ENCODE results near the gene CALD1.

The CALD1 gene

GRCh38 chr7:134855442-134855841, 76.0 kb downstream of the CALD1 start:
- H3K79me2 ChIP-seq (ENCODE audit: insufficient read depth, low read length), result no peaks in the 10 kb centered on the region
- H3K36me3 ChIP-seq (ENCODE audit: insufficient read depth, low read length), result no peaks in the 10 kb centered on the region
- no peak overlapping the region for H3K9ac ChIP-seq (ENCODE audit: low read length)
- no peaks in the 10 kb centered on the region for H3K4me1 ChIP-seq (ENCODE audit: insufficient read depth, low read length, severe bottlenecking)
- H3K4me3 ChIP-seq (ENCODE audit: low read depth, low read length, poor library complexity, severe bottlenecking), result no peak overlapping the region
- no peaks in the 10 kb centered on the region for H3F3A ChIP-seq (ENCODE audit: insufficient read depth, low read length)
- H3K27ac ChIP-seq (ENCODE audit: low read depth, low read length, poor library complexity, severe bottlenecking), result no peak overlapping the region
- no peak overlapping the region for H3K4me2 ChIP-seq (ENCODE audit: low read length)
- H3K9me2 ChIP-seq (ENCODE audit: low read depth, low read length), result no peaks in the 10 kb centered on the region
- no peak for TF ChIP-seq EZH2 (IDR thresholded peaks at IDR 0.05; ENCODE audit: borderline replicate concordance, low read length)
- TF ChIP-seq, protein P1, sequence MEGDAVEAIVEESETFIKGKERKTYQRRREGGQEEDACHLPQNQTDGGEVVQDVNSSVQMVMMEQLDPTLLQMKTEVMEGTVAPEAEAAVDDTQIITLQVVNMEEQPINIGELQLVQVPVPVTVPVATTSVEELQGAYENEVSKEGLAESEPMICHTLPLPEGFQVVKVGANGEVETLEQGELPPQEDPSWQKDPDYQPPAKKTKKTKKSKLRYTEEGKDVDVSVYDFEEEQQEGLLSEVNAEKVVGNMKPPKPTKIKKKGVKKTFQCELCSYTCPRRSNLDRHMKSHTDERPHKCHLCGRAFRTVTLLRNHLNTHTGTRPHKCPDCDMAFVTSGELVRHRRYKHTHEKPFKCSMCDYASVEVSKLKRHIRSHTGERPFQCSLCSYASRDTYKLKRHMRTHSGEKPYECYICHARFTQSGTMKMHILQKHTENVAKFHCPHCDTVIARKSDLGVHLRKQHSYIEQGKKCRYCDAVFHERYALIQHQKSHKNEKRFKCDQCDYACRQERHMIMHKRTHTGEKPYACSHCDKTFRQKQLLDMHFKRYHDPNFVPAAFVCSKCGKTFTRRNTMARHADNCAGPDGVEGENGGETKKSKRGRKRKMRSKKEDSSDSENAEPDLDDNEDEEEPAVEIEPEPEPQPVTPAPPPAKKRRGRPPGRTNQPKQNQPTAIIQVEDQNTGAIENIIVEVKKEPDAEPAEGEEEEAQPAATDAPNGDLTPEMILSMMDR (IDR thresholded peaks at IDR 0.05; ENCODE audit: low read length), result no peak
- H4K20me1 ChIP-seq (ENCODE audit: insufficient read depth, low read length), result no peaks in the 10 kb centered on the region
- H3K9me3 ChIP-seq (ENCODE audit: low read length), result no peaks in the 10 kb centered on the region
- no peak overlapping the region for H2AFZ ChIP-seq (ENCODE audit: low read length)
- H3K27me3 ChIP-seq (ENCODE audit: insufficient read depth, low read length), result no peaks in the 10 kb centered on the region

- Histone ChIP-seq H2AFZ (ENCODE audit: low read length) (no peak overlapping the region), H3K79me2 (ENCODE audit: insufficient read depth, low read length) (no peaks in the 10 kb centered on the region), H3K9me2 (ENCODE audit: low read depth, low read length) (no peaks in the 10 kb centered on the region), H3F3A (ENCODE audit: insufficient read depth, low read length) (no peaks in the 10 kb centered on the region), H3K9me3 (ENCODE audit: low read length) (no peaks in the 10 kb centered on the region), H3K4me3 (ENCODE audit: low read depth, low read length, poor library complexity, severe bottlenecking) (no peak overlapping the region), H3K4me1 (ENCODE audit: insufficient read depth, low read length, severe bottlenecking) (no peaks in the 10 kb centered on the region), H3K27ac (ENCODE audit: low read depth, low read length, poor library complexity, severe bottlenecking) (no peak overlapping the region), H3K27me3 (ENCODE audit: insufficient read depth, low read length) (no peaks in the 10 kb centered on the region), H3K4me2 (ENCODE audit: low read length) (no peak overlapping the region), H3K36me3 (ENCODE audit: insufficient read depth, low read length) (no peaks in the 10 kb centered on the region), H4K20me1 (ENCODE audit: insufficient read depth, low read length) (no peaks in the 10 kb centered on the region), H3K9ac (ENCODE audit: low read length) (no peak overlapping the region)
- no peak for TF ChIP-seq EZH2 (IDR thresholded peaks at IDR 0.05; ENCODE audit: borderline replicate concordance, low read length)
- TF ChIP-seq, protein P1 (IDR thresholded peaks at IDR 0.05; ENCODE audit: low read length), result no peak
Measured at GRCh38 chr7:134856091-134856490, 76.7 kb downstream of the CALD1 start.

- Histone ChIP-seq H2AFZ (ENCODE audit: low read length) (no peak overlapping the region), H3K27ac (ENCODE audit: low read depth, low read length, poor library complexity, severe bottlenecking) (no peak overlapping the region), H4K20me1 (ENCODE audit: insufficient read depth, low read length) (no peaks in the 10 kb centered on the region), H3K4me2 (ENCODE audit: low read length) (no peak overlapping the region), H3K4me1 (ENCODE audit: insufficient read depth, low read length, severe bottlenecking) (no peaks in the 10 kb centered on the region), H3F3A (ENCODE audit: insufficient read depth, low read length) (no peaks in the 10 kb centered on the region), H3K27me3 (ENCODE audit: insufficient read depth, low read length) (no peaks in the 10 kb centered on the region), H3K79me2 (ENCODE audit: insufficient read depth, low read length) (no peaks in the 10 kb centered on the region), H3K9me3 (ENCODE audit: low read length) (no peaks in the 10 kb centered on the region), H3K36me3 (ENCODE audit: insufficient read depth, low read length) (no peaks in the 10 kb centered on the region), H3K9ac (ENCODE audit: low read length) (no peak overlapping the region), H3K4me3 (ENCODE audit: low read depth, low read length, poor library complexity, severe bottlenecking) (no peak overlapping the region), H3K9me2 (ENCODE audit: low read depth, low read length) (no peaks in the 10 kb centered on the region)
- TF ChIP-seq, protein P1 (IDR thresholded peaks at IDR 0.05; ENCODE audit: low read length), result no peak
Measured at GRCh38 chr7:134856691-134857090, 77.3 kb downstream of the CALD1 start.

Measured in OCI-LY1 (cell line).